Measurements from ENCODE around the gene ADCYAP1.
A peak's percentile ranks its signal among the peaks of the same experiment; 100 is the strongest.

The ADCYAP1 gene

DNA sequence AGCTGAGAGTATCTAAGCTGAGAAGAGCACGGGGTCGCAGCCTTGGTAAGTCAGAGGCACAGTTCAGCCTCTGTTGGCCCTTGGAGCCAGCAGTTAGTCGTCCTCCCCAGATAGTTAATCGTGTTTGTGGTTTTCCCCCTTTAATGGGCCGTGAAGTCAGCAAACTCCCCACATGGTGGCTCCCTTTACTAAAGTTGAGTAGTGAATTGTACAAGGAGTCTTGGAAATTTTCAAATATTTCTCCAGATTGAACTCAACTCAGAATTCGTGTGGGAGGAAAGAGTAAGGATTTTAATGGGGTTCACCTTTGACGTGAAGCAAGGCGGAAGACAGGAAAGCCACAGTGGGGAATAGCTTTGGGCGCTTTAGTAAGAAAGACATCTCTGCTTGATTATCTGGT is 2.4 kb upstream of the ADCYAP1 start:
- no peak overlapping the region for H3K27ac Mint-ChIP-seq
- no peaks in the 10 kb centered on the region for H3K36me3 Mint-ChIP-seq (ENCODE audit: low read depth)
- peaks cover 89% of the 10 kb centered on the region for H3K27me3 Mint-ChIP-seq (ENCODE audit: low read depth)
- peaks cover 19% of the 10 kb centered on the region for H3K4me1 Mint-ChIP-seq
- H3K4me3 Mint-ChIP-seq: no peak overlapping the region
- TF ChIP-seq, protein P1, sequence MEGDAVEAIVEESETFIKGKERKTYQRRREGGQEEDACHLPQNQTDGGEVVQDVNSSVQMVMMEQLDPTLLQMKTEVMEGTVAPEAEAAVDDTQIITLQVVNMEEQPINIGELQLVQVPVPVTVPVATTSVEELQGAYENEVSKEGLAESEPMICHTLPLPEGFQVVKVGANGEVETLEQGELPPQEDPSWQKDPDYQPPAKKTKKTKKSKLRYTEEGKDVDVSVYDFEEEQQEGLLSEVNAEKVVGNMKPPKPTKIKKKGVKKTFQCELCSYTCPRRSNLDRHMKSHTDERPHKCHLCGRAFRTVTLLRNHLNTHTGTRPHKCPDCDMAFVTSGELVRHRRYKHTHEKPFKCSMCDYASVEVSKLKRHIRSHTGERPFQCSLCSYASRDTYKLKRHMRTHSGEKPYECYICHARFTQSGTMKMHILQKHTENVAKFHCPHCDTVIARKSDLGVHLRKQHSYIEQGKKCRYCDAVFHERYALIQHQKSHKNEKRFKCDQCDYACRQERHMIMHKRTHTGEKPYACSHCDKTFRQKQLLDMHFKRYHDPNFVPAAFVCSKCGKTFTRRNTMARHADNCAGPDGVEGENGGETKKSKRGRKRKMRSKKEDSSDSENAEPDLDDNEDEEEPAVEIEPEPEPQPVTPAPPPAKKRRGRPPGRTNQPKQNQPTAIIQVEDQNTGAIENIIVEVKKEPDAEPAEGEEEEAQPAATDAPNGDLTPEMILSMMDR (IDR thresholded peaks at IDR 0.05; ENCODE audit: unreplicated experiment in 3 of 3): peak in 2 of 3 experiments; percentile 25 to 32
- H3K9me3 Mint-ChIP-seq: peaks cover 3% of the 10 kb centered on the region

DNA sequence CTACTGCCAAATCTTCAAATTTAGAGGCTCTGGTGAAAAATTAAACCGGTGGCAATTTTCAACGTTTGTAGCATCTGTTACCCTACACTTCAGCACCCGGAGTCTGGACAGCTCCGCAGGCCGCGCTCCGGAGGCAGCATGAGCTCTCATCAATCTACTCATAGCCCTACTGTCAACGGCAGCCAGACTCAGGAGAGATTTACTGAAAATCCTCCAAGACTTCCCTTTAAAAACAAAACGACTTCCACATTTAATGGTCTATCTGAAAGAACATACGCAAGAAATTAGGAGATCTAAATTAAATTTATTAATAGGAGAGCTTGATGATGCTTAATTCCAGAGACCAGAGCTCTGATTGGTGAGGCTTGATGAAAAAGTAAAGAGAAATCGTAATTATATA is 970 bp upstream of the ADCYAP1 start:
- H3K4me3 Mint-ChIP-seq: peak overlapping the region; percentile 55 to 82 (median 62)
- peaks cover 92% of the 10 kb centered on the region for H3K27me3 Mint-ChIP-seq (ENCODE audit: low read depth)
- TF ChIP-seq, protein P1 (IDR thresholded peaks at IDR 0.05; ENCODE audit: unreplicated experiment in 3 of 3): no peak
- H3K36me3 Mint-ChIP-seq (ENCODE audit: low read depth): no peaks in the 10 kb centered on the region
- H3K4me1 Mint-ChIP-seq: peaks cover 21% of the 10 kb centered on the region
- peaks cover 3% of the 10 kb centered on the region for H3K9me3 Mint-ChIP-seq
- no peak overlapping the region for H3K27ac Mint-ChIP-seq

DNA sequence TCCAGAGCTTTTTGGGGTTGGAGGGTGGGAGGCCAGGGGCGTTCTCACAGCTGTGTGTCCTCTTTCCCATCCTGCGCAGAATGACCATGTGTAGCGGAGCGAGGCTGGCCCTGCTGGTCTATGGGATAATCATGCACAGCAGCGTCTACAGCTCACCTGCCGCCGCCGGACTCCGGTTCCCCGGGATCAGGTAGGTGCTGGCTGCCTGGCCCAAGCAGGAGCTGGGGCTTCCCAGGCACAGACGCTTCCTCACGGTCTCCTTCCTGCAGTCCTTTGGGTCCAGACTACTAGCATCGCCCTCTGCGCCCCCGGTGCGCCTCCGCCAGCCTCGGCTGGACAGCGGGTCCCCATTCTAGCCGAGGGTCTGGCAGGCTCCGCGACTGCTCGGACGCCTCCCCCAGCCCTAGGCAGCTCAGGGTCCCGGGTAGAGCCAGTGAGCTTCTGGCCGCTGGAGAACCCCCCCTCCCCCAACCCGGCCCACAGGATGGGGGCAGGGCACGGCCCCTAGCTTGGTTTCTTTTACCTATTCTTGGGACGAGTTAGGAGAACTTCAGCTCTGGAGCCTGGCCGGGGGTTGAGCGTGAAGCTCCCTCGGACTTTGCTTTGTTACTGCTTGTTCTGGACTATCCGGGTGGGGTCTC is 756 bp downstream of the ADCYAP1 start:
- H3K27ac Mint-ChIP-seq: no peak overlapping the region
- peaks cover 25% of the 10 kb centered on the region for H3K4me1 Mint-ChIP-seq
- no peaks in the 10 kb centered on the region for H3K36me3 Mint-ChIP-seq (ENCODE audit: low read depth)
- H3K27me3 Mint-ChIP-seq (ENCODE audit: low read depth): peaks cover 99% of the 10 kb centered on the region
- H3K4me3 Mint-ChIP-seq: peak overlapping the region; percentile 56 to 74 (median 70)
- TF ChIP-seq, protein P1 (IDR thresholded peaks at IDR 0.05; ENCODE audit: unreplicated experiment in 3 of 3): no peak
- H3K9me3 Mint-ChIP-seq: peaks cover 3% of the 10 kb centered on the region

DNA sequence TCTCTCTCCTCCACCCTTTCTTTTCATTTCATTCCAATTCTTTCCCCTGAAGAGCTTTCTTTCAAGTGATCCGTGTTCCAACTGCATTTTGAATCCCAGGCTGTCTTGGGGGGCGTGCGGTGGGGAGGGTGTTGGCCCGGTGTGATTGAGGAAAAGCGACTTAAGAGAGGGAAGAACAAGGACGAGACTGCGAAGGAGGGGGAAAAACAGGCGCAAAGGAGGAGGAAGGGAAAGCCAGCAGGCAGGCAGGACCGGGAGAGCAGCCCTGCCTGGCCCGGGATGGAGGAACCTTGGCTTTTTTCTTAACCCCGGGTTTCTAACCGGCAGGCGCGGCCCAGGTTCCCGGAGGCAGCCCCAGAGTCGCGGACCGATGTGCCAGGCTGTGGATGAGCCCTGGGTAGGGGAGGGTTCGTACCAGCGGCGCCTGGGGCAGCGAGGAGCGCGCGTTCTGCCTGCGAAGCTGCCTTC is 1.3 kb downstream of the ADCYAP1 start:
- H3K9me3 Mint-ChIP-seq: peaks cover 3% of the 10 kb centered on the region
- peaks cover 99% of the 10 kb centered on the region for H3K27me3 Mint-ChIP-seq (ENCODE audit: low read depth)
- peaks cover 25% of the 10 kb centered on the region for H3K4me1 Mint-ChIP-seq
- H3K4me3 Mint-ChIP-seq: peak overlapping the region; percentile 70 to 74 (median 73)
- H3K36me3 Mint-ChIP-seq (ENCODE audit: low read depth): no peaks in the 10 kb centered on the region
- no peak overlapping the region for H3K27ac Mint-ChIP-seq
- TF ChIP-seq, protein P1 (IDR thresholded peaks at IDR 0.05; ENCODE audit: unreplicated experiment in 3 of 3): no peak

DNA sequence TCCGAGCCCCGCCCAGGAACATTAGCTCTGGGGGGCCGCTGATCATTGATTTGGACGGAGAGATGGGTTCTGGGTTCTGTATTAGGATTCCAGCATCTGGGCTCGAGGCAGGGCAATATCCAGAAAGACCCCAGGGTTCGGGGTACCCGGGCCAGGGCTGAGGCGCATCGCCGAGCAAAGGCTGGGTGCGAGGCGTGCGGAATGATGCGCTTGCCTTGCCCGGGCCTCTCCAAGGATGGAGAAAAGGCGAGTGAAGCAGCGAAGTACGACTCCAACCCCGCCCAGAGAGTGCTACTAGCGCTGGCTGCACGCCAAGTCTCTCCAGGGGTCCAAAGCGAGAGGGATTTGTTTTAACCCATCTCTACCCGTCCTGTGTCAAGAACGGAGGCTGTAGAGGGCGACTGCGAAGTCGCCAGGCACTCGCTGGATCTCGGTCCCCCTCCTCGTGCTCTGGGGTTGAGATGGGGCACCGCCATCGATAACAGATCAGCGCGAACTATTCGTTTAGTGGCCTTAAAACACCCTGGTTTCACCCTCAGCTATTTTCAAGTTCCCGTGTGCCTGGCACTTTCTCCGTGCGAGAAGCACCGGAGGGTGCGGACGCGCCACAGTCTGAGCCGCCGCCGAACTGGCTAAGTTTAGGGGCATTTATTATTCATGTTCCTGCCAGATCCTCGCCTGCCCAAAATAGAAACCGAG is 1.9 kb downstream of the ADCYAP1 start:
- Mint-ChIP-seq H3K4me1 (peaks cover 25% of the 10 kb centered on the region), H3K27ac (no peak overlapping the region), H3K27me3 (ENCODE audit: low read depth) (peaks cover 99% of the 10 kb centered on the region), H3K36me3 (ENCODE audit: low read depth) (no peaks in the 10 kb centered on the region), H3K9me3 (peaks cover 3% of the 10 kb centered on the region), H3K4me3 (peak overlapping the region; percentile 69 to 73 (median 69))
- TF ChIP-seq, protein P1 (IDR thresholded peaks at IDR 0.05; ENCODE audit: unreplicated experiment in 3 of 3): no peak
